Gastrocnemius medialis (tissue), 4 donors: ENCODE measurements around the gene WNT11. TPM values are rescaled to one million over a fixed set of nuclear protein-coding genes. Genes with fewer than 3 reads are reported as not detected.
"Not testable (repeated sequence)": the region's sequence is repeated elsewhere in the genome, so short reads cannot be mapped to it uniquely, and the experiment has no call there.

Experiments used
- ATAC-seq, 2 donors: fragments of 150-250 bp; one replicate each; pipeline ENCODE4 v1.9.1; 2016
- DNase-seq, 2 donors: peaks; one replicate each; pipeline ENCODE4 v3.0.0-alpha.2; 2019
- H3K27ac ChIP-seq, 4 donors: fragments of 200-600 bp; sonication (generic); 1 replicate in 1 of 4; 2 replicates in 3 of 4; pipeline ENCODE4 v1.5.1; 2016 to 2018; ENCODE audit warnings: mild to moderate bottlenecking in 2 of 4, moderate library complexity in 1 of 4
- H3K27me3 ChIP-seq, 3 donors: fragments of 200-600 bp; sonication (generic) in 2 of 3; 1 replicate in 1 of 3; 2 replicates in 2 of 3; pipeline versions ENCODE4 v1.5.1 to v1.6.0; 2016 to 2019; ENCODE audit warnings: mild to moderate bottlenecking in 1 of 3, moderate library complexity in 1 of 3
- H3K36me3 ChIP-seq, 2 donors: fragments of 200-600 bp; sonication (generic) in 1 of 2; one replicate each; pipeline ENCODE4 v1.5.1; 2017 to 2018
- H3K4me1 ChIP-seq, 2 donors: fragments of 200-600 bp; sonication (generic) in 1 of 2; one replicate each; pipeline ENCODE4 v1.5.1; 2016 to 2017; ENCODE audit warnings: mild to moderate bottlenecking in 2 of 2
- H3K4me3 ChIP-seq, 4 donors: fragments of 200-600 bp; sonication (generic) in 3 of 4; 1 replicate in 1 of 4; 2 replicates in 3 of 4; pipeline ENCODE4 v1.5.1; 2016 to 2019; ENCODE audit warnings: mild to moderate bottlenecking in 2 of 4
- H3K9me3 ChIP-seq, 3 donors: fragments of 200-600 bp; sonication (generic) in 2 of 3; 1 replicate in 1 of 3; 2 replicates in 2 of 3; pipeline ENCODE4 v1.5.1; 2016 to 2019
- POLR2A ChIP-seq, 2 donors: fragments of 450-650 bp; IDR thresholded peaks; one replicate each; pipeline ENCODE4 v1.6.1; 2017; ENCODE audit warnings: antibody characterized with exemption in 2 of 2, mild to moderate bottlenecking in 2 of 2, moderate library complexity in 2 of 2
- in situ Hi-C, 4 donors: fragments of 200-750 bp; cut with MboI; loops; one replicate each; pipeline versions ENCODE4 v1.15.0 to v1.8.0; 2017; ENCODE audit warnings: low sequenced_read_pairs in 4 of 4
- intact Hi-C: fragments of 100-400 bp; cut with DNase I; formaldehyde crosslinking; loops from one replicate; pipeline ENCODE4 v1.15.1; 2023; ENCODE audit warnings: low total_unique reads
- total RNA-seq, 4 donors: library from RNA; depleted of rRNA; stranded (reverse); fragments of >200 nt; gene quantifications; one replicate each; pipeline versions ENCODE4 v1.1.0 to v1.2.3, GENCODE V29; 2016
- TF ChIP-seq, protein P1 (sequence below), 5 experiments: fragments of 450-650 bp in 3 of 5; fragments of 200-600 bp in 2 of 5; sonication (generic) in 2 of 5; IDR thresholded peaks in 4 of 5; conservative IDR thresholded peaks in 1 of 5; 1 replicate in 4 of 5; 2 replicates in 1 of 5; pipeline ENCODE4 v1.5.1; 2016 to 2019; ENCODE audit warnings: antibody characterized with exemption in 5 of 5, mild to moderate bottlenecking in 3 of 5, moderate library complexity in 3 of 5

The WNT11 gene
- total RNA-seq, 4 donors from 2014 or later: 2.9 to 6.5 (median 4.0) TPM

DNA sequence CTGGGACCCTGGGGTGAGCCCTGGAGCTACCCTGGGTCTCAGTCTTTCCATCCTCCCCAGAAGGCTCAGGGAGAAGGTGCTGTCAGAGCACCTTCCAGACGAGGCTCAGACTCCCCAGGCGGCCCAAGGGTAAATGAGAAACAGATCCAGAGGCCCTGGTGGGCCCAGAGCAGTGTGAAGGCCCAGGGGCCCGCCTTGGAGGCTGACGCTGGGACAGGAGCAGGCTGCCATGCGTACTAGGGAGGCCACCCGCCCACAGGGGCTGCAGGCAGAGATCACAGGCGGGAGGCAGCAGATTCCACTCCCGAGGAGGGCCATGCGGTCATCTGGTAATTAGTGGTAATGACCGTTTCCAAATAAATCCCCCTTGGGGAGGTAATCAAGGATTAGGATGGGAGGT lies 5.2 kb downstream of the WNT11 start:
- Histone ChIP-seq H3K27ac (no peak overlapping the region), H3K4me3 (no peak overlapping the region), H3K4me1 (peaks cover 4 to 5% of the 10 kb centered on the region in 2 donors), H3K27me3 (no peaks in the 10 kb centered on the region), H3K36me3 (no peaks in the 10 kb centered on the region), H3K9me3 (no peaks in the 10 kb centered on the region)
- TF ChIP-seq POLR2A (IDR thresholded peaks at IDR 0.05): no peak
- TF ChIP-seq, protein P1, sequence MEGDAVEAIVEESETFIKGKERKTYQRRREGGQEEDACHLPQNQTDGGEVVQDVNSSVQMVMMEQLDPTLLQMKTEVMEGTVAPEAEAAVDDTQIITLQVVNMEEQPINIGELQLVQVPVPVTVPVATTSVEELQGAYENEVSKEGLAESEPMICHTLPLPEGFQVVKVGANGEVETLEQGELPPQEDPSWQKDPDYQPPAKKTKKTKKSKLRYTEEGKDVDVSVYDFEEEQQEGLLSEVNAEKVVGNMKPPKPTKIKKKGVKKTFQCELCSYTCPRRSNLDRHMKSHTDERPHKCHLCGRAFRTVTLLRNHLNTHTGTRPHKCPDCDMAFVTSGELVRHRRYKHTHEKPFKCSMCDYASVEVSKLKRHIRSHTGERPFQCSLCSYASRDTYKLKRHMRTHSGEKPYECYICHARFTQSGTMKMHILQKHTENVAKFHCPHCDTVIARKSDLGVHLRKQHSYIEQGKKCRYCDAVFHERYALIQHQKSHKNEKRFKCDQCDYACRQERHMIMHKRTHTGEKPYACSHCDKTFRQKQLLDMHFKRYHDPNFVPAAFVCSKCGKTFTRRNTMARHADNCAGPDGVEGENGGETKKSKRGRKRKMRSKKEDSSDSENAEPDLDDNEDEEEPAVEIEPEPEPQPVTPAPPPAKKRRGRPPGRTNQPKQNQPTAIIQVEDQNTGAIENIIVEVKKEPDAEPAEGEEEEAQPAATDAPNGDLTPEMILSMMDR (IDR thresholded peaks at IDR 0.05 in 4 of 5, conservative IDR thresholded peaks at IDR 0.05 in 1 of 5): no peak
- in situ Hi-C loops (loop anchor here in 2 of 4 donors (10.0 kb wide), 1 partner anchor 114 kb away; no protein-coding TSS in a partner anchor), intact Hi-C loops (loop anchor here (10.0 kb wide), 1 partner anchor 314 kb away; no protein-coding TSS in a partner anchor)
- DNase-seq: no peak
- no peak for ATAC-seq

GRCh38 chr11:76200006-76200940 lies 6.0 kb downstream of the WNT11 start:
- intact Hi-C loops (loop anchor here (10.0 kb wide), 1 partner anchor 315 kb away; no protein-coding TSS in a partner anchor), in situ Hi-C loops (loop anchor here in 2 of 4 donors (10.0 kb wide), 1 partner anchor 115 kb away; no protein-coding TSS in a partner anchor)
- H3K4me1 ChIP-seq: no peaks in the 10 kb centered on the region
- DNase-seq (no peak), ATAC-seq (no peak)
- H3K36me3 ChIP-seq: no peaks in the 10 kb centered on the region
- H3K27me3 ChIP-seq: no peaks in the 10 kb centered on the region
- H3K4me3 ChIP-seq: no peak overlapping the region
- TF ChIP-seq, protein P1 (IDR thresholded peaks at IDR 0.05 in 4 of 5, conservative IDR thresholded peaks at IDR 0.05 in 1 of 5): no peak
- no peak for TF ChIP-seq POLR2A (IDR thresholded peaks at IDR 0.05)
- no peak overlapping the region for H3K27ac ChIP-seq
- no peaks in the 10 kb centered on the region for H3K9me3 ChIP-seq

GRCh38 chr11:76198691-76199090 lies 7.6 kb downstream of the WNT11 start:
- H3K4me1 ChIP-seq, H3K27me3 ChIP-seq, H3K4me3 ChIP-seq, H3K36me3 ChIP-seq, intact Hi-C loops, H3K27ac ChIP-seq, in situ Hi-C loops, ATAC-seq, DNase-seq, H3K9me3 ChIP-seq: not testable (repeated sequence)

DNA sequence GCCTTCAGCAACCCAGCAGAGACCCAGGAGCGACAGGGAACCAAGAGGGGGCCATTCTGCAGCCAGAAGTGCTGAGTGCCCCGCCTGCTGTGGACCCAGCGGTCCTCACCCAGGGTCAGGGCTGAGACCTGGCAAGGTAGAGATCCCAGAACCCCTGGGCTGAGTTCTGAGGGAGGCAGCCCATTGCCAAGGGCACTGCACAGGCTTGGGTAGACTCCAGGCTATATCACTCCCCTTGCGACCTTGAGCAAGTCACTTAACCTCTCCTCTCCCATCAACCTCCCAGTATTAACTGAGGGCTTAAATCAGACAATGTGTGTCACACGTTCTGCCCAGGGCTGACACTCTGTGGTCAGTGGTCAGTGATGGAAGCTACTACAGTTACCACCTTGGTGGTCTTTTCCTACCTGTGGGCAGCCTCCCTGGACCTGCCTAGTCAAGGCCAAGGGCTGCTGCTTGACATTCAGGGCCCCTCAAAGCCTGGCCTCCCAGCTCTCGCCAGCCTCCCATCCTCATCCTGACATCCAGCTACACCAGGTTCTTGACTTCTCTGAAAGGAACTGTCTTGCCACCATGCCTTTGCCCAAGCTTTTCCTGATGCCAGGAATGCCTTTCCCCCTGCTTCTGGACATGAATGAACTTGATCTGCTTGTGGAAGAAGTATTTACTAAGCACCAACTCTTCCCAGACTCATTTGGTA lies 8.2 kb downstream of the WNT11 start:
- H3K27ac ChIP-seq: no peak overlapping the region
- TF ChIP-seq, protein P1 (IDR thresholded peaks at IDR 0.05 in 4 of 5, conservative IDR thresholded peaks at IDR 0.05 in 1 of 5): no peak
- TF ChIP-seq POLR2A (IDR thresholded peaks at IDR 0.05): no peak
- in situ Hi-C loops: no loop called here
- no peaks in the 10 kb centered on the region for H3K27me3 ChIP-seq
- DNase-seq (no peak), ATAC-seq (no peak)
- intact Hi-C loops: no loop called here
- no peaks in the 10 kb centered on the region for H3K36me3 ChIP-seq
- H3K4me3 ChIP-seq: no peak overlapping the region
- H3K4me1 ChIP-seq: no peaks in the 10 kb centered on the region
- H3K9me3 ChIP-seq: no peaks in the 10 kb centered on the region

- Histone ChIP-seq H3K9me3 (no peaks in the 10 kb centered on the region), H3K4me3 (no peak overlapping the region), H3K27me3 (no peaks in the 10 kb centered on the region), H3K4me1 (no peaks in the 10 kb centered on the region), H3K27ac (no peak overlapping the region), H3K36me3 (no peaks in the 10 kb centered on the region)
- in situ Hi-C loops (no loop called here), intact Hi-C loops (no loop called here)
- TF ChIP-seq, protein P1 (IDR thresholded peaks at IDR 0.05 in 4 of 5, conservative IDR thresholded peaks at IDR 0.05 in 1 of 5): no peak
- no peak for TF ChIP-seq POLR2A (IDR thresholded peaks at IDR 0.05)
- no peak for ATAC-seq
- no peak for DNase-seq
These were observed 9.0 kb downstream of the WNT11 start for GRCh38 chr11:76197332-76197731.
